Measurements from ENCODE around the gene MAP4K1.
A peak's percentile ranks its signal among the peaks of the same experiment; 100 is the strongest.

The MAP4K1 gene

GRCh38 chr19:38617764-38618589 is at the start of gene MAP4K1:
Gene MAP4K1 (minus strand): TSS chr19:38617953. CDS start chr19:38617895, 58 bp downstream.
- DNase-seq (ENCODE audit: low read depth), result no peak

GRCh38 chr19:38666663-38667511 is 49.1 kb upstream of the MAP4K1 start:
- DNase-seq (ENCODE audit: low read depth), result peak; percentile 61

DNA sequence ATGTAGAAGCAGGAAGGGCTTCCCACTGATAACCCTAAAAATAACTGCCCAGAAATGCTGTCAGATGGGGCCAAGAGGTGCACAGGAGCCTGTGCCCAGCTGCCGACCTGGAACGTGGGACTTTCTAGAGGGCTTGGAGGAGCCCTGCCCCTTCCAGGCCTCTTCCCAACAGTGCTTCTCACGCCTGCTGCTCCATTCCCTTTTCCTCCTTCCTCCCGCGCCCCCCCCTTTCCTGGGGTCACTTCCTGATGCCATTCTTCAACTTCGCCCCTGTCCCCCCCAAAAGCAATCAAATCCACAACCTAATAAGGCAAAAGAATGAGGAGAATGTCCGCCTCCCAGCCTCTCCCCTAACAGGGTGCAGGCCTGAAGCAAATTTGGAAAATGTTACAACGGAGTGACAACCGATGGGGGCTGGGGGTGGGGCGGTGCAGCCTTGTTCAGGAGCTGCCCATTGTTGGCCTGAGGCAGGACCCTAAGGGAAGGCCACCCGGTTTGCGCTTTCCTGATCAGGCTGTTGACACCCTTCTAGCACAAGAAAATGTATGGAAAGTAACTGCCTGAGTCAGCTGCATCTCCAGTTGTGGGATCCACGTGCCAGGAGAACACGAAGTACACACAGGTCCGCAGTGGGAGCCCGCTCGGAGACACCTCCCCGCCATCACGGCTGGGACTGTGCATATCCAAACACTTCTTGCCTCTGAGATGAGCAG is 48.4 kb upstream of the MAP4K1 start:
- DNase-seq (ENCODE audit: low read depth), result no peak

- DNase-seq (ENCODE audit: low read depth), result no peak
Observed at GRCh38 chr19:38665219-38665931, 47.6 kb upstream of the MAP4K1 start.

GRCh38 chr19:38664503-38665211 is 46.9 kb upstream of the MAP4K1 start:
- DNase-seq (ENCODE audit: low read depth), result no peak

- no peak for DNase-seq (ENCODE audit: low read depth)
Observed at GRCh38 chr19:38663957-38664502, 46.3 kb upstream of the MAP4K1 start.

- no peak for DNase-seq (ENCODE audit: low read depth)
Observed at GRCh38 chr19:38663156-38663651, 45.5 kb upstream of the MAP4K1 start.

DNA sequence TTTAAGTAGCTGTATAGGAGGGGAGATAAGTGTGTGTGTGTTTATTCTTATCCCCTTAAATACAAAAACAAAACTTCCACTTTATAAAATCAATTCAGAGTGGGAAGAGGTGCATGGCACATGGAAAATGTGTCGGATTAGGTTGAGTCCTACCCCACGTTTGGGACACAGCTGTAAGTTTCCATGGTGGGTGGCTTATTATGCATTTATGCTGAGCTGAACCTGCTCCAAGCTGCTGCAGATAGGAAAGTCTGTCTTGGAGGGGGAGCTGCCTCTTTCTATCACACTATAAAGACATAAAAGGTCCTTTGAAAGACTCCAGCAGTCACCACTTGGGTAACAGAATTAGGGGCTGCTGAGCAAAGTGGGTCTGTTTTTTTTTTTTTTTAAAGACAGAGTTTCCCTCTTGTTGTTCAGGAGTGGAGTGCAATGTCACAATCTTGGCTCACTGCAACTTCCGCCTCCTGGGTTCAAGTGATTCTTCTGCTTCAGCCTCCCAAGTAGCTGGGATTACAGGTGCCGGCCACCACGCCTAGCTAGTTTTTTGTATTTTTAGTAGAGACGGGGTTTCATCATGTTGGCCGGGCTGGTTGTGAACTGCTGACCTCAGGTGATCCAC is 44.9 kb upstream of the MAP4K1 start:
- no peak for DNase-seq (ENCODE audit: low read depth)

- DNase-seq (ENCODE audit: low read depth), result no peak
Observed at GRCh38 chr19:38661996-38662395, 44.2 kb upstream of the MAP4K1 start.

DNA sequence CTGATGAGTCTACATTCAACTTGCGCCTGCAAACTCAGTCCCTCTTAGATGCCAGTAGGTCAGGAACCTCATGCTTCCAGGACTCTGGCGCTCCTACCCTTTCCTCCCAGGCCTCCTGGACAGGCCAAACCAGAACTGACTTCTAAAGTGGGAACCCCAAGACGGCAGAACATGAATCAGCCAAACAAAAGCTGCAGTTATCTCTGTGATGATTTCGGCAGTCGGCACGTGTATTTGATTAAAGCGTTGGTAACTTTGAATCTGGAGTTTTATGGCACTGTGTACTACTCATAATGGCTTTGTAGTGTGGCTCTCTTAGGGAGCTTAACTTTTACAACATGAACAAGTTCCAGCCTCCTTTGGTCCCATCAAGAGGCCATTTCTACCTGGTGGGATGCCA is 43.4 kb upstream of the MAP4K1 start:
- no peak for DNase-seq (ENCODE audit: low read depth)

DNA sequence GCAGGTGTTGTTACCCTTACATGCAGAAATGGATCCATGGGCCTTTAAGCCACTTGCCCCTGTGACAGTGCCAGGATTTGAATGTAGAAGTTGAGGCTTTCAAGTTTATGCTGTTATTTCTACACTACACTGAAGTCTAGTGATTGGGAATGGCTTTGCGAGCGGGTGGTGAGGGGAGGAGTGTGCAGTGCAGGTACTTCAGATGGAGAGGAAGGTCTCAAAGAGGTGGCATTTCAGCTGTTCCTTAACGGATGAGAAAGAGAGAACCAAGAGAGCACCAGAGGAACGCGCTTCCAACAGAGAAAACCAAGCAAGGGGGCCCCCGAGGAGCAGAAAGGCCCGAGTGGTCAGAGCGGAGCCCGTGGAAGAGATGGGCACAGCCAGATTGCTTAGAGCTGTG is 43.0 kb upstream of the MAP4K1 start:
- DNase-seq (ENCODE audit: low read depth), result no peak

DNA sequence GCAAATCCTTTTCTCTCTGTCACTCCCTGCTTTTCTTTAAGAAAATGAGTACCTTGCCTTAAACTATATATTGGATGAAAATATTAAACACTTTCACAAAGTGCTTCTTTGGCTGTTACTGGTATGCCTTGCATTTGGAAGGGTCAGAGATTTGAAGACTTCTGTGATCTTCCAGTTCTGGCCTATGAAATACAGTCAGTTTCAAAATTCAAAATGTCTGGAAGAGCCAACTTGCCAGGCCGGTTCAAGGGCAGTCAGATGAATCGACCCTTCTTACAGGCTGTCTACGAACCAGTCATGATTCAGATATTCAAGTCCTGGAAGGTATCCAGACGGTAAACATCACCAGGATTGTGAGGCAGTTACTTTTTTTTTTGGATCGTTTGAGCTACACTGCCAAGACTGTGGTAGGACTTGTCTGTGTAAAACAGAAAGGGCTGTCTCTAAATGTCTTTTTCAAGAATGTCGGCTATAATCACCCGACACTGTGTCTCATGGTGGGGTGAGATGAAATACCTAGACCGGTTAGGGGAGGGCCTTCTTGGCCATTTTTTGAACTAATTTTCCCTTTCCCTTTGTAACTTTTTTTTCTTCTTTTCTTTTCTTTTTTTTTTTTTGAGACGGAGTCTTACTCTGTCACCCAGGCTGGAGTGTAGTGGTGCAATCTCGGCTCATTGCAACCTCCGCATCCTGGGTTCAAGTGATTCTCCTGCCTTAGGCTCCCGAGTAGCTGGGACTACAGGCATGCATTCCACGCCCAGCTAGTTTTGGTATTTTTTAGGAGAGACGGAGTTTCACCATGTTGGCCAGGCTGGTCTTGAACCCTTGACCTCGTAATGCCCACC is 40.9 kb upstream of the MAP4K1 start:
- peak; percentile 99 for DNase-seq (ENCODE audit: low read depth)

- peak; percentile 69 for DNase-seq (ENCODE audit: low read depth)
Observed at GRCh38 chr19:38657633-38658222, 40.0 kb upstream of the MAP4K1 start.

DNA sequence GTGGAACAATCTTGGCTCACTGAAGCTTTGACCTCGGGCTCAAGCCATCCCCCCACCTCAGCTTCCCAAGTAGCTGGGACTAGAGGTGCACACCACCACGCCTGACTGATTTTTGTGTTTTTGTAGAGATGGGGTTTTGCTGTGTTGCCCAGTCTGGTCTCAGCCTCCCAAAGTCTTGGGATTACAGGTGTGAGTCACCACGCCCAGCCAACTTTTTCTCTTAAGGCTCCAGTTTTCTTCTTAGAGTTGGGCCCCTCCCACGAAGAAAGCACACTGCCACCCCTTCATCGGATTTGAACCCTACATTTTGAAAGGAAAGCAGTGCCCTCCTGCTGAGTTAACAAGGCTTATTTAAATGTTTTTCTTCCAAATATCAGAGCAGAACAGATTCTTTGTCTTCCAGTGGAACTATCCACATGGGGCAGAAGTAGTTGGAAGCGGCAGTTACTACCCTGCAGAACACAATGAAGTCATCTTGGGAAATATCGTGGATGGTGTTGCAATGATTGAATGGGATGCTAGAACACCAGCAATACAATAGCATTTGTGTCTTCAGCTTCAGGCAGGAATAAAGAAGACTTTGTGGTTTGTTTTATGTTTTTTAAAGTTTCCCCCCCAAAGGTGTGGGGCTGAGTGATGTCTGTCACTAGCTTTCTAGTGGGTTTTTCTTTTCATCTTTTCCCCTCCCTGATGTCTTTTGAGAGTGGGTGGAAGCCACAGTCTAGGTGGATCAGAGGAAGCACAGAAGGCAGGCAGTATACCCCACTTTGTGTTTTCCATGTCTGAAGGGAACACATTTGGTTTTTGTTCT is 38.6 kb upstream of the MAP4K1 start:
- DNase-seq (ENCODE audit: low read depth), result peak; percentile 62

DNA sequence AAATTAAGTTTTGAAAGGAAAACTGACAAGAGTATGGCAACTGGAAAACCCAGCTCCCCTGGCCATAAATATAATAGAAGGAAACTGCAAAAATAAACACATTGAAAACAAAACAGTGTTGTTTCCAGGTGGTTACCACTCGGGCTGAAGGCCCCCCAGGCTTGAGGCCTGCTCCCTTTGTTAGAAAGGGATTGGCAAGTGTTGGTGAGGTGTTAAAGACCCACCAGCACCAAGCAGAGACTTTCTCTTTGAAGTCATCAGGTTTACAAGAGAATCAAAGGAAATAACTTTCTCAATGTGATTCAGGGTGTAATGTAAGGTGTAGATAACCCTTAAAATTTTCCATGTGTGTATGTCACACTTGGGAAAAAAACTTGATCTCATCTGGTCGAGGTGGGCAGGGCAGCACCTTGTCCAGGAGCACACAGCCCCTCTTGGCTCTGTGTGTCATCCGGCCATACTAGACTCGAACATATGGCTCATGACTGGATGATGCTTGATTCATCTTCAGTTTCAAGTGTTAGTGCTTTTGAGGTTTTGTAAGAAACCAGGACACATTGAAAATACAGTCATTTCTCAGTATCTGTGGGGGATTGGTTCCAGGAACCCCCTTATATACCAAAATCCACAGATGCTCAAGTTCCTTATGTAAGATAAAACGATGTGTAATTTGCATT is 37.5 kb upstream of the MAP4K1 start:
- no peak for DNase-seq (ENCODE audit: low read depth)

GRCh38 chr19:38654628-38655055 is 36.9 kb upstream of the MAP4K1 start:
- no peak for DNase-seq (ENCODE audit: low read depth)

DNA sequence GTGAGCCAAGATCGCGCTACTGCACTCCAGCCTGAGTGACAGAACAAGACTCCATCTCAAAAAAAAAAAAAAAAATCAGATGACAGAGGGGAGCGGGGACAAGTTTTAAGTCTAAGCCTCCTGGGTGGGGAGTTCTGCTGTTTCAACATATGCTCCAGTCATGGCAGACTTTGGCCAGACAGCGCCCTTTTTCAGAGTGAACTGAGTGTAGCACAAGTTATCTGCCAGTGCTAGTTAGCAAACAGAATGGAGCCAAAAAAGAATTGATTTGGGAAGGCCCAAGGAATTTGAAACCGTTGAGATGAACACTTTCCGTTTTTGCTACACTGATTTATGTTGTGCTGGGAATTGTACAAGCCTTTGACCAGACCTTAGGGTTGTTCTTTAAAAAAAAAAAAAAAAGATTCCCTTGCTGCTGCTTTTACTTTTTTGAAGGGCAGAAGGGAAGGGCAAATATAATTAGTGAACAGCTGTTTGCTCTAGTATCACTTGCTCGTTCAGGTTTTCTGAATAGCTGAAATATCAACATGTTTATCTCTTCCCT is 35.3 kb upstream of the MAP4K1 start:
- DNase-seq (ENCODE audit: low read depth), result peak; percentile 36

All from fibroblast of the conjunctiva (primary cell).